ENCODE measurements around the gene PRLR. TPM values are rescaled to one million over a fixed set of nuclear protein-coding genes. Genes with fewer than 3 reads are reported as not detected.
A peak's percentile ranks its signal among the peaks of the same experiment; 100 is the strongest.

The PRLR gene
- total and polyA plus RNA-seq, 2 of the 13 experiments (the other 11 are each of a cell fraction or from before 2014, with no cell fraction given) = 12.2 to 13.3 TPM

DNA sequence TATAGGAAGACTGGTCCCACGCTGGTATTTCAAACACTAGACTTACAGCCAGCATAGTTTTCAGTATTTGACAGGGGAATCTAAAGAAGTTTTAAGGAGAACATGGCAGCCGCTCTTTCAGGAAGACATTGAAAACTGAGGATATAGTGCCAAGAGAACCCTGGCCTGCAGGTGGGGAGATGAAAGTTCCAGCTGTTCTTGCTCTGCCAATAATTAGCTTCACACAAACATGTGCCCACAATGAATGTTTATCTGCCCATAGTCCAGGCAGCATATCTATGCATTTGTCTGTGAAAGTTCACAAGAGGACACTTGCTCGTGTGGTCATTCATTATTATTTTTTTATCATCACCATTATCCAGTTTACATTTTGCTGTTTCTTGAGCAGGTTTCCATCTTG, 134.9 kb downstream of the PRLR start (continued):
- TF ChIP-seq, protein P1, sequence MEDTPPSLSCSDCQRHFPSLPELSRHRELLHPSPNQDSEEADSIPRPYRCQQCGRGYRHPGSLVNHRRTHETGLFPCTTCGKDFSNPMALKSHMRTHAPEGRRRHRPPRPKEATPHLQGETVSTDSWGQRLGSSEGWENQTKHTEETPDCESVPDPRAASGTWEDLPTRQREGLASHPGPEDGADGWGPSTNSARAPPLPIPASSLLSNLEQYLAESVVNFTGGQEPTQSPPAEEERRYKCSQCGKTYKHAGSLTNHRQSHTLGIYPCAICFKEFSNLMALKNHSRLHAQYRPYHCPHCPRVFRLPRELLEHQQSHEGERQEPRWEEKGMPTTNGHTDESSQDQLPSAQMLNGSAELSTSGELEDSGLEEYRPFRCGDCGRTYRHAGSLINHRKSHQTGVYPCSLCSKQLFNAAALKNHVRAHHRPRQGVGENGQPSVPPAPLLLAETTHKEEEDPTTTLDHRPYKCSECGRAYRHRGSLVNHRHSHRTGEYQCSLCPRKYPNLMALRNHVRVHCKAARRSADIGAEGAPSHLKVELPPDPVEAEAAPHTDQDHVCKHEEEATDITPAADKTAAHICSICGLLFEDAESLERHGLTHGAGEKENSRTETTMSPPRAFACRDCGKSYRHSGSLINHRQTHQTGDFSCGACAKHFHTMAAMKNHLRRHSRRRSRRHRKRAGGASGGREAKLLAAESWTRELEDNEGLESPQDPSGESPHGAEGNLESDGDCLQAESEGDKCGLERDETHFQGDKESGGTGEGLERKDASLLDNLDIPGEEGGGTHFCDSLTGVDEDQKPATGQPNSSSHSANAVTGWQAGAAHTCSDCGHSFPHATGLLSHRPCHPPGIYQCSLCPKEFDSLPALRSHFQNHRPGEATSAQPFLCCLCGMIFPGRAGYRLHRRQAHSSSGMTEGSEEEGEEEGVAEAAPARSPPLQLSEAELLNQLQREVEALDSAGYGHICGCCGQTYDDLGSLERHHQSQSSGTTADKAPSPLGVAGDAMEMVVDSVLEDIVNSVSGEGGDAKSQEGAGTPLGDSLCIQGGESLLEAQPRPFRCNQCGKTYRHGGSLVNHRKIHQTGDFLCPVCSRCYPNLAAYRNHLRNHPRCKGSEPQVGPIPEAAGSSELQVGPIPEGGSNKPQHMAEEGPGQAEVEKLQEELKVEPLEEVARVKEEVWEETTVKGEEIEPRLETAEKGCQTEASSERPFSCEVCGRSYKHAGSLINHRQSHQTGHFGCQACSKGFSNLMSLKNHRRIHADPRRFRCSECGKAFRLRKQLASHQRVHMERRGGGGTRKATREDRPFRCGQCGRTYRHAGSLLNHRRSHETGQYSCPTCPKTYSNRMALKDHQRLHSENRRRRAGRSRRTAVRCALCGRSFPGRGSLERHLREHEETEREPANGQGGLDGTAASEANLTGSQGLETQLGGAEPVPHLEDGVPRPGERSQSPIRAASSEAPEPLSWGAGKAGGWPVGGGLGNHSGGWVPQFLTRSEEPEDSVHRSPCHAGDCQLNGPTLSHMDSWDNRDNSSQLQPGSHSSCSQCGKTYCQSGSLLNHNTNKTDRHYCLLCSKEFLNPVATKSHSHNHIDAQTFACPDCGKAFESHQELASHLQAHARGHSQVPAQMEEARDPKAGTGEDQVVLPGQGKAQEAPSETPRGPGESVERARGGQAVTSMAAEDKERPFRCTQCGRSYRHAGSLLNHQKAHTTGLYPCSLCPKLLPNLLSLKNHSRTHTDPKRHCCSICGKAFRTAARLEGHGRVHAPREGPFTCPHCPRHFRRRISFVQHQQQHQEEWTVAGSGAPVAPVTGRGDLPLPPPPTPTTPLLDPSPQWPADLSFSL (CRISPR knock-in tag; IDR thresholded peaks at IDR 0.05) = no peak
- TF ChIP-seq KDM1A (CRISPR knock-in tag; IDR thresholded peaks at IDR 0.05) = no peak
- peak; percentile 28; the same call in 1 of the 2 replicates for TF ChIP-seq ZMYM4 (CRISPR knock-in tag; IDR thresholded peaks at IDR 0.05)
- TF ChIP-seq, protein P2, sequence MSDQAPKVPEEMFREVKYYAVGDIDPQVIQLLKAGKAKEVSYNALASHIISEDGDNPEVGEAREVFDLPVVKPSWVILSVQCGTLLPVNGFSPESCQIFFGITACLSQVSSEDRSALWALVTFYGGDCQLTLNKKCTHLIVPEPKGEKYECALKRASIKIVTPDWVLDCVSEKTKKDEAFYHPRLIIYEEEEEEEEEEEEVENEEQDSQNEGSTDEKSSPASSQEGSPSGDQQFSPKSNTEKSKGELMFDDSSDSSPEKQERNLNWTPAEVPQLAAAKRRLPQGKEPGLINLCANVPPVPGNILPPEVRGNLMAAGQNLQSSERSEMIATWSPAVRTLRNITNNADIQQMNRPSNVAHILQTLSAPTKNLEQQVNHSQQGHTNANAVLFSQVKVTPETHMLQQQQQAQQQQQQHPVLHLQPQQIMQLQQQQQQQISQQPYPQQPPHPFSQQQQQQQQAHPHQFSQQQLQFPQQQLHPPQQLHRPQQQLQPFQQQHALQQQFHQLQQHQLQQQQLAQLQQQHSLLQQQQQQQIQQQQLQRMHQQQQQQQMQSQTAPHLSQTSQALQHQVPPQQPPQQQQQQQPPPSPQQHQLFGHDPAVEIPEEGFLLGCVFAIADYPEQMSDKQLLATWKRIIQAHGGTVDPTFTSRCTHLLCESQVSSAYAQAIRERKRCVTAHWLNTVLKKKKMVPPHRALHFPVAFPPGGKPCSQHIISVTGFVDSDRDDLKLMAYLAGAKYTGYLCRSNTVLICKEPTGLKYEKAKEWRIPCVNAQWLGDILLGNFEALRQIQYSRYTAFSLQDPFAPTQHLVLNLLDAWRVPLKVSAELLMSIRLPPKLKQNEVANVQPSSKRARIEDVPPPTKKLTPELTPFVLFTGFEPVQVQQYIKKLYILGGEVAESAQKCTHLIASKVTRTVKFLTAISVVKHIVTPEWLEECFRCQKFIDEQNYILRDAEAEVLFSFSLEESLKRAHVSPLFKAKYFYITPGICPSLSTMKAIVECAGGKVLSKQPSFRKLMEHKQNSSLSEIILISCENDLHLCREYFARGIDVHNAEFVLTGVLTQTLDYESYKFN (CRISPR knock-in tag; conservative IDR thresholded peaks at IDR 0.05) = 0 out of 2 replicates have a peak, but pooled peaks have one; percentile 21
- TF ChIP-seq, protein P3, sequence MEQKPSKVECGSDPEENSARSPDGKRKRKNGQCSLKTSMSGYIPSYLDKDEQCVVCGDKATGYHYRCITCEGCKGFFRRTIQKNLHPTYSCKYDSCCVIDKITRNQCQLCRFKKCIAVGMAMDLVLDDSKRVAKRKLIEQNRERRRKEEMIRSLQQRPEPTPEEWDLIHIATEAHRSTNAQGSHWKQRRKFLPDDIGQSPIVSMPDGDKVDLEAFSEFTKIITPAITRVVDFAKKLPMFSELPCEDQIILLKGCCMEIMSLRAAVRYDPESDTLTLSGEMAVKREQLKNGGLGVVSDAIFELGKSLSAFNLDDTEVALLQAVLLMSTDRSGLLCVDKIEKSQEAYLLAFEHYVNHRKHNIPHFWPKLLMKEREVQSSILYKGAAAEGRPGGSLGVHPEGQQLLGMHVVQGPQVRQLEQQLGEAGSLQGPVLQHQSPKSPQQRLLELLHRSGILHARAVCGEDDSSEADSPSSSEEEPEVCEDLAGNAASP (CRISPR knock-in tag; IDR thresholded peaks at IDR 0.05; ENCODE audit: borderline replicate concordance) = peak; percentile 61; the same call in 1 of the 2 replicates
- TF ChIP-seq FOXP1 (IDR thresholded peaks at IDR 0.05) = no peak
- TF ChIP-seq FOXP1 (CRISPR knock-in tag; IDR thresholded peaks at IDR 0.05) = 0 out of 2 replicates have a peak, but pooled peaks have one; percentile 9
- no peak for TF ChIP-seq SOX13 (IDR thresholded peaks at IDR 0.05)
- peak in 1 of 2 experiments; percentile 26; a peak in 1 of 4 replicates for TF ChIP-seq SOX13 (CRISPR knock-in tag; conservative IDR thresholded peaks at IDR 0.05 in 1 of 2, IDR thresholded peaks at IDR 0.05 in 1 of 2)
- TF ChIP-seq FOSL1 (CRISPR knock-in tag; IDR thresholded peaks at IDR 0.05; ENCODE audit: borderline replicate concordance) = no peak
- TF ChIP-seq WIZ (CRISPR knock-in tag; IDR thresholded peaks at IDR 0.05) = no peak
- TF ChIP-seq ZBTB7B (CRISPR knock-in tag; IDR thresholded peaks at IDR 0.05) = no peak
- no peak for TF ChIP-seq CCAR2 (optimal IDR thresholded peaks at IDR 0.05; ENCODE audit: low read depth, low read length)
